MM.1S (cell line): ENCODE data around the gene LNP1.

Experiments used
- CTCF ChIP-seq: fragments of 300-600 bp; sonication (generic); IDR thresholded peaks from 2 replicates; pipeline ENCODE4 v1.5.1; 2016; ENCODE audit warnings: antibody characterized with exemption, low read length, mixed read lengths
- EZH2phosphoT487 ChIP-seq: fragments of 300-600 bp; sonication (generic); IDR thresholded peaks from 2 replicates; pipeline ENCODE4 v1.6.1; 2018; ENCODE audit warnings: antibody characterized with exemption, low read length

- TF ChIP-seq CTCF (no peak), EZH2phosphoT487 (no peak)
Observed at GRCh38 chr3:100425316-100425715, 24.0 kb downstream of the LNP1 start.
